HEK293 (cell line): ENCODE measurements around the gene LRP1B.

ENCODE experiments used
- CTCF ChIA-PET: fragments of 350-600 bp; formaldehyde crosslinking; extraction: SDS; loops from one replicate; lab custom pipeline; 2021; ENCODE audit warnings: antibody characterized with exemption; lab: Yijun Ruan, JAX
- POLR2A ChIA-PET: fragments of 300-600 bp; formaldehyde crosslinking; extraction: SDS; loops from one replicate; lab custom pipeline; 2020; ENCODE audit warnings: antibody characterized with exemption, inconsistent platforms; lab: Yijun Ruan, JAX
- H3K27ac ChIP-seq: fragments of 200-500 bp; sonication (Bioruptor generic); 2 replicates; pipeline ENCODE4 v1.5.1; 2014; ENCODE audit warnings: low read depth, low read length, control low read depth, inconsistent platforms; ENCODE audit errors: extremely low read depth
- H3K36me3 ChIP-seq, 2 experiments: fragments of 200-500 bp in 1 of 2; sonication (Bioruptor generic) in 1 of 2; 1 replicate in 1 of 2; 2 replicates in 1 of 2; pipeline ENCODE4 v1.5.1; 2014 to 2017; ENCODE audit warnings: inconsistent platforms in 2 of 2, low read length in 2 of 2; ENCODE audit not compliant: control insufficient read depth in 2 of 2, insufficient read depth in 1 of 2
- H3K4me1 ChIP-seq: fragments of 200-500 bp; sonication (Bioruptor generic); 2 replicates; pipeline ENCODE4 v1.5.1; 2014; ENCODE audit warnings: mild to moderate bottlenecking, low read length, inconsistent platforms; ENCODE audit not compliant: control insufficient read depth, insufficient read depth
- H3K4me3 ChIP-seq: 2 replicates; pipeline ENCODE4 v1.5.1; 2011; ENCODE audit warnings: low read depth, mild to moderate bottlenecking, control low read depth, low read length, moderate library complexity
- H3K9me3 ChIP-seq: fragments of 200-500 bp; sonication (Bioruptor generic); 2 replicates; pipeline ENCODE4 v1.5.1; 2014; ENCODE audit warnings: low read depth, low read length, inconsistent platforms; ENCODE audit not compliant: control insufficient read depth, insufficient read depth
- HOXA7 ChIP-seq: sonication (generic); formaldehyde crosslinking; IDR thresholded peaks from 2 replicates; pipeline ENCODE4 v1.8.1; 2022; ENCODE audit warnings: missing genetic modification reagents, borderline replicate concordance
- INSM2 ChIP-seq: fragments of 450-650 bp; formaldehyde crosslinking; IDR thresholded peaks from 2 replicates; pipeline ENCODE4 v1.5.1; 2016; ENCODE audit warnings: missing biosample characterization, missing genetic modification characterization
- PRDM1 ChIP-seq: fragments of 450-650 bp; formaldehyde crosslinking; IDR thresholded peaks from 2 replicates; pipeline ENCODE4; 2016; ENCODE audit warnings: missing biosample characterization, missing genetic modification characterization
- PRDM10 ChIP-seq: fragments of 450-650 bp; formaldehyde crosslinking; IDR thresholded peaks from 2 replicates; pipeline ENCODE4 v1.5.1; 2016; ENCODE audit warnings: missing biosample characterization, missing genetic modification characterization
- PRDM2 ChIP-seq: fragments of 450-650 bp; formaldehyde crosslinking; IDR thresholded peaks from 2 replicates; pipeline ENCODE4 v1.5.1; 2016; ENCODE audit warnings: missing biosample characterization, missing genetic modification characterization, borderline replicate concordance
- SP7 ChIP-seq: fragments of 450-650 bp; formaldehyde crosslinking; IDR thresholded peaks from 2 replicates; pipeline ENCODE4 v1.5.1; 2016; ENCODE audit warnings: missing biosample characterization, missing genetic modification characterization
- WT1 ChIP-seq: fragments of 450-650 bp; formaldehyde crosslinking; IDR thresholded peaks from 2 replicates; pipeline ENCODE4 v1.5.1; 2016; ENCODE audit warnings: missing biosample characterization, missing genetic modification characterization
- ZFHX2 ChIP-seq: fragments of 450-650 bp; formaldehyde crosslinking; conservative IDR thresholded peaks from 2 replicates; pipeline ENCODE4 v1.5.1; 2016; ENCODE audit warnings: missing biosample characterization, missing genetic modification characterization
- ZNF214 ChIP-seq: fragments of 450-650 bp; formaldehyde crosslinking; IDR thresholded peaks from 2 replicates; pipeline ENCODE4 v1.5.1; 2017; ENCODE audit warnings: missing biosample characterization, mild to moderate bottlenecking, missing genetic modification characterization, borderline replicate concordance
- ZNF280D ChIP-seq: fragments of 450-650 bp; formaldehyde crosslinking; IDR thresholded peaks from 2 replicates; pipeline ENCODE4 v1.5.1; 2016; ENCODE audit warnings: missing biosample characterization, missing genetic modification characterization
- ZNF48 ChIP-seq: fragments of 450-650 bp; formaldehyde crosslinking; IDR thresholded peaks from 2 replicates; pipeline ENCODE4 v1.5.1; 2016; ENCODE audit warnings: missing biosample characterization, missing genetic modification characterization
- ZNF521 ChIP-seq: fragments of 450-650 bp; formaldehyde crosslinking; IDR thresholded peaks from 2 replicates; pipeline ENCODE4 v1.5.1; 2017; ENCODE audit warnings: missing biosample characterization, mild to moderate bottlenecking, missing genetic modification characterization
- ZNF549 ChIP-seq: fragments of 450-650 bp; IDR thresholded peaks from 2 replicates; pipeline ENCODE4 v1.5.1; 2018; ENCODE audit warnings: missing biosample characterization, missing genetic modification characterization, mild to moderate bottlenecking, inconsistent platforms, moderate library complexity
- ZNF621 ChIP-seq: fragments of 450-650 bp; formaldehyde crosslinking; IDR thresholded peaks from 2 replicates; pipeline ENCODE4 v1.5.1; 2017; ENCODE audit warnings: missing biosample characterization, missing genetic modification characterization
- ZNF707 ChIP-seq: fragments of 450-650 bp; formaldehyde crosslinking; IDR thresholded peaks from 2 replicates; pipeline ENCODE4 v1.5.1; 2016; ENCODE audit warnings: missing biosample characterization, missing genetic modification characterization
- ZSCAN30 ChIP-seq: fragments of 450-650 bp; IDR thresholded peaks from 2 replicates; pipeline ENCODE4 v1.5.1; 2018; ENCODE audit warnings: missing biosample characterization, mild to moderate bottlenecking, missing genetic modification characterization, moderate library complexity

LRP1B gene

GRCh38 chr2:141932261-141932660 lies 198.6 kb downstream of the LRP1B start:
- H3K36me3 ChIP-seq = no peaks in the 10 kb centered on the region
- POLR2A ChIA-PET = no interaction called here

More at GRCh38 chr2:141932261-141932660, 198.6 kb downstream of the LRP1B start:
- CTCF ChIA-PET = no interaction called here
- no peaks in the 10 kb centered on the region for H3K4me1 ChIP-seq
- no peaks in the 10 kb centered on the region for H3K9me3 ChIP-seq
- H3K27ac ChIP-seq = no peak overlapping the region
- no peak for TF ChIP-seq WT1
- TF ChIP-seq HOXA7 (CRISPR knock-in tag) = no peak
- TF ChIP-seq PRDM2 (tag by site-specific recombination) = no peak
- TF ChIP-seq PRDM10 (tag by site-specific recombination) = no peak
- no peak for TF ChIP-seq ZNF280D (tag by site-specific recombination)
- no peak for TF ChIP-seq ZNF214 (tag by site-specific recombination)
- TF ChIP-seq ZNF48 (tag by site-specific recombination) = no peak
- TF ChIP-seq SP7 (tag by site-specific recombination) = no peak
- TF ChIP-seq ZNF549 = no peak
- TF ChIP-seq INSM2 (tag by site-specific recombination) = no peak
- no peak for TF ChIP-seq ZNF707 (tag by site-specific recombination)
- no peak for TF ChIP-seq ZFHX2 (tag by site-specific recombination)
- TF ChIP-seq ZNF521 (tag by site-specific recombination) = no peak
- no peak for TF ChIP-seq PRDM1 (tag by site-specific recombination)
- no peak for TF ChIP-seq ZNF621 (tag by site-specific recombination)
- no peak for TF ChIP-seq ZSCAN30 (tag by site-specific recombination)
- TF ChIP-seq, all 188 proteins: peak for 0
- no peak overlapping the region for H3K4me3 ChIP-seq
